Thyroid gland (tissue), 4 donors: ENCODE results near the gene KCNK18. TPM values are rescaled to one million over a fixed set of nuclear protein-coding genes. Genes with fewer than 3 reads are reported as not detected.

ENCODE experiments used
- DNase-seq, 2 donors: peaks; one replicate each; pipeline ENCODE4 v3.0.0-alpha.2; 2019
- H3K27ac ChIP-seq, 3 donors: fragments of 200-600 bp; sonication (generic); 1 replicate in 2 of 3; 2 replicates in 1 of 3; pipeline ENCODE4 v1.5.1; 2016 to 2019; ENCODE audit warnings: mild to moderate bottlenecking in 1 of 3, moderate library complexity in 1 of 3
- H3K27me3 ChIP-seq: fragments of 200-600 bp; sonication (generic); one replicate; pipeline ENCODE4 v1.5.1; 2019
- H3K36me3 ChIP-seq, 2 donors: fragments of 200-600 bp; sonication (generic); one replicate each; pipeline ENCODE4 v1.5.1; 2016 to 2019
- H3K4me1 ChIP-seq, 2 donors: fragments of 200-600 bp; sonication (generic); one replicate each; pipeline ENCODE4 v1.5.1; 2017 to 2019
- H3K4me3 ChIP-seq, 3 donors: fragments of 200-600 bp; sonication (generic); replicated peaks in 1 of 3; 1 replicate in 2 of 3; 2 replicates in 1 of 3; pipeline ENCODE4 v1.5.1; 2016; ENCODE audit warnings: mild to moderate bottlenecking in 1 of 3
- H3K9me3 ChIP-seq: fragments of 200-600 bp; sonication (generic); one replicate; pipeline ENCODE4 v1.5.1; 2017
- CTCF ChIP-seq, 6 experiments: fragments of 200-600 bp in 3 of 6; fragments of 450-650 bp in 3 of 6; sonication (generic) in 3 of 6; IDR thresholded peaks; one replicate each; pipeline ENCODE4 v1.5.1; 2016 to 2019; ENCODE audit warnings: antibody characterized with exemption in 6 of 6, mild to moderate bottlenecking in 2 of 6, inconsistent platforms in 1 of 6, moderate library complexity in 1 of 6
- POLR2A ChIP-seq, 2 donors: fragments of 450-650 bp; IDR thresholded peaks; one replicate each; pipeline ENCODE4 v1.6.1; 2017; ENCODE audit warnings: antibody characterized with exemption in 2 of 2, mild to moderate bottlenecking in 2 of 2, moderate library complexity in 1 of 2
- WGBS, 2 donors: methylation state at CpG; one replicate each; pipeline ENCODE4 v1.1.5; 2017; 5-methylcytosine and 5-hydroxymethylcytosine counted together
- intact Hi-C: fragments of 100-400 bp; cut with DNase I; formaldehyde crosslinking; loops from one replicate; pipeline ENCODE4 v1.15.1; 2023
- total RNA-seq, 4 donors: library from RNA; depleted of rRNA; stranded (reverse); fragments of >200 nt; gene quantifications; one replicate each; pipeline ENCODE4 v1.2.3, GENCODE V29; 2016

Gene KCNK18
- total RNA-seq, 4 donors from 2014 or later, result not detected

GRCh38 chr10:117249493-117250093 is 52.3 kb downstream of the KCNK18 start:
- TF ChIP-seq CTCF (IDR thresholded peaks at IDR 0.05) (no peak), POLR2A (IDR thresholded peaks at IDR 0.05) (no peak)
- no peak overlapping the region for H3K4me3 ChIP-seq
- DNase-seq, result no peak
- 74 to 83% methylated on average over 6 of the region's 6 CpGs for WGBS, 2 donors
- peaks cover 0 to 5% of the 10 kb centered on the region in 2 donors for H3K4me1 ChIP-seq
- no peak overlapping the region for H3K27ac ChIP-seq
- H3K36me3 ChIP-seq, result no peaks in the 10 kb centered on the region
- H3K9me3 ChIP-seq, result no peaks in the 10 kb centered on the region
- intact Hi-C loops, result no loop called here
- H3K27me3 ChIP-seq, result no peaks in the 10 kb centered on the region

DNA sequence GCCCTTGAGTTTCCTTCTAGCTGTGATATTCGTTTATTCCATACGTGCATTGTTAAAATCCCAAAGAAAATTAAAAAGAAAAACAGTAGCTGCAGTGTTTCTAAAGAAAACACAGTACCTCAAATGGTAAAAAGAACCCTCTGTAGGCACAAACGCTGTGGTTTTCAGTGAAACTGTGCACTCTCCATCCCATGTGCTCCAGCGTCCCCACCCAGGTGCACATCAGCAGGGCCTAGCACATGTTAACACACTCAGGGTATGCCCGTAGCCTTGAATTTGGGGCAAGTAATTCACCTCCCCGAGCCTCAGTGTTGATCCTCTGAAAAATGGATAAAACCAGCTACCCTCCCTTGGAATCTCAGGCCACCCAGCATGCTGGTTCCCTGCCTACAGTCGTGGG is 53.1 kb downstream of the KCNK18 start:
- TF ChIP-seq POLR2A (IDR thresholded peaks at IDR 0.05) (no peak), CTCF (IDR thresholded peaks at IDR 0.05) (no peak)
- no peak overlapping the region for H3K27ac ChIP-seq
- H3K27me3 ChIP-seq, result no peaks in the 10 kb centered on the region
- 55 to 60% methylated on average over 7 of the region's 7 CpGs for WGBS, 2 donors
- H3K4me1 ChIP-seq, result peaks cover 0 to 5% of the 10 kb centered on the region in 2 donors
- no peak for DNase-seq
- intact Hi-C loops, result no loop called here
- H3K9me3 ChIP-seq, result no peaks in the 10 kb centered on the region
- no peaks in the 10 kb centered on the region for H3K36me3 ChIP-seq
- H3K4me3 ChIP-seq, result no peak overlapping the region

DNA sequence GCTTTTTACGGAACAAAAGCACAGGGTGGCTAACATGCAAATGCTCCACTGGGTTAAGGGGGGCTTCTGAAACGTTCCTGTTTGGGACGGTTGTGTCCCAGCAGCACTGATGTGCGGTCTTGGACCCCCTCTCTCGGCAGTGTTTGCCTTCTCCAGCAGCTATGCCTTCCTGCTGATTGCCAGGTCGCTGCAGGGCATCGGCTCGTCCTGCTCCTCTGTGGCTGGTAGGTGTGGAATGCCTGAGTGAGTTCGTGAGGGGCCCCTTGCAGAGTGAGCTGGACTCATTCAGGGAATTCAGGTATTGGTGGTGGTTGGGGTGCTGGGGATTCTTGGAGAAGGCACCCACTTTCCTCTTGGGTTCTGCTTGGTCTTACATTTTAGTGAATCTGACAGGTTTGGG is 56.6 kb downstream of the KCNK18 start:
- H3K4me1 ChIP-seq, result peaks cover 0 to 5% of the 10 kb centered on the region in 2 donors
- whole genome bisulfite sequencing, 2 donors, result 28 to 47% methylated on average over 8 to 9 of the region's 9 CpGs
- H3K27ac ChIP-seq, result no peak overlapping the region
- no peak overlapping the region for H3K4me3 ChIP-seq
- TF ChIP-seq POLR2A (IDR thresholded peaks at IDR 0.05), result no peak
- no peak for TF ChIP-seq CTCF (IDR thresholded peaks at IDR 0.05)
- peak; percentile 25 to 47 for DNase-seq
- intact Hi-C loops, result no loop called here
- no peaks in the 10 kb centered on the region for H3K27me3 ChIP-seq
- H3K9me3 ChIP-seq, result no peaks in the 10 kb centered on the region
- H3K36me3 ChIP-seq, result no peaks in the 10 kb centered on the region

DNA sequence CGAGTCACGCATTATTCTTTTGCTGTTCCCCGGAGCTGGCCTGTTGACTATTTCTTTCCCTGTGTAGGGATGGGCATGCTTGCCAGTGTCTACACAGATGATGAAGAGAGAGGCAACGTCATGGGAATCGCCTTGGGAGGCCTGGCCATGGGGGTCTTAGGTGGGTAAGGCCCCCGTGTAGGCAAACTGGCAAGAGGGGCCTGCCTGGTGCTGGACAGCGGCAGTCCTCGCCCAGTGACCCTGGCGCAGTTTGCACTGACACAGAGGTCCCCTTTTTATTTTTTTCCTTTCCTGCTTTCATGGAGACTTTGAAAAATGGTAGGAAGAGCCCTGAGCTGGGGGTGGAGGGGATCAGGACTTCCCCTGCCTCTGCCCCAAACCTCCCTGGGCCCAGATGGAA is 57.0 kb downstream of the KCNK18 start:
- intact Hi-C loops, result no loop called here
- H3K36me3 ChIP-seq, result no peaks in the 10 kb centered on the region
- no peak for DNase-seq
- peaks cover 0 to 5% of the 10 kb centered on the region in 2 donors for H3K4me1 ChIP-seq
- 76 to 79% methylated on average over 9 of the region's 9 CpGs for WGBS, 2 donors
- H3K27ac ChIP-seq, result no peak overlapping the region
- H3K27me3 ChIP-seq, result no peaks in the 10 kb centered on the region
- TF ChIP-seq CTCF (IDR thresholded peaks at IDR 0.05) (no peak), POLR2A (IDR thresholded peaks at IDR 0.05) (no peak)
- H3K9me3 ChIP-seq, result no peaks in the 10 kb centered on the region
- no peak overlapping the region for H3K4me3 ChIP-seq

GRCh38 chr10:117254774-117255735 is 57.8 kb downstream of the KCNK18 start:
- peak in 1 of 2 donors; percentile 32 for DNase-seq
- Histone ChIP-seq H3K4me3 (no peak overlapping the region), H3K27me3 (no peaks in the 10 kb centered on the region), H3K36me3 (no peaks in the 10 kb centered on the region), H3K4me1 (peaks cover 0 to 5% of the 10 kb centered on the region in 2 donors), H3K9me3 (no peaks in the 10 kb centered on the region), H3K27ac (no peak overlapping the region)
- WGBS, 2 donors, result 70 to 79% methylated on average over 26 of the region's 26 CpGs
- TF ChIP-seq POLR2A (IDR thresholded peaks at IDR 0.05), result no peak
- TF ChIP-seq CTCF (IDR thresholded peaks at IDR 0.05), result no peak
- intact Hi-C loops, result no loop called here
